GM18868 (cell line): ENCODE measurements around the gene DIAPH2.

Experiments used
- ATAC-seq: cut with Tn5 transposase; IDR thresholded peaks from one replicate; pipeline ENCODE4 v1.9.1; 2021; ENCODE audit warnings: mild to moderate bottlenecking, moderate library complexity; ENCODE audit not compliant: unreplicated experiment

The DIAPH2 gene

GRCh38 chrX:96929036-96929435, 244.4 kb downstream of the DIAPH2 start:
- no peak for ATAC-seq

- no peak for ATAC-seq
These were observed 273.1 kb downstream of the DIAPH2 start for GRCh38 chrX:96957718-96958117.

GRCh38 chrX:96971812-96972211, 287.2 kb downstream of the DIAPH2 start:
- ATAC-seq = no peak

GRCh38 chrX:96978906-96979305, 294.3 kb downstream of the DIAPH2 start:
- no peak for ATAC-seq

GRCh38 chrX:96979766-96980165, 295.1 kb downstream of the DIAPH2 start:
- ATAC-seq = no peak

- ATAC-seq = no peak
These were observed 297.5 kb downstream of the DIAPH2 start for GRCh38 chrX:96982161-96982560.

GRCh38 chrX:96984538-96984937, 299.9 kb downstream of the DIAPH2 start:
- ATAC-seq = no peak

- no peak for ATAC-seq
These were observed 300.4 kb downstream of the DIAPH2 start for GRCh38 chrX:96985046-96985445.

GRCh38 chrX:96987228-96987627, 302.6 kb downstream of the DIAPH2 start:
- ATAC-seq = no peak

GRCh38 chrX:96989830-96990571, 305.4 kb downstream of the DIAPH2 start:
- ATAC-seq = no peak

- no peak for ATAC-seq
These were observed 309.5 kb downstream of the DIAPH2 start for GRCh38 chrX:96994093-96994492.

GRCh38 chrX:96997196-96997595, 312.6 kb downstream of the DIAPH2 start:
- no peak for ATAC-seq

- no peak for ATAC-seq
These were observed 316.2 kb downstream of the DIAPH2 start for GRCh38 chrX:97000682-97001368.

GRCh38 chrX:97006167-97006566, 321.5 kb downstream of the DIAPH2 start:
- ATAC-seq = no peak

- no peak for ATAC-seq
These were observed 324.7 kb downstream of the DIAPH2 start for GRCh38 chrX:97009391-97009790.

GRCh38 chrX:97011540-97011939, 326.9 kb downstream of the DIAPH2 start:
- no peak for ATAC-seq

GRCh38 chrX:97016106-97016505, 331.5 kb downstream of the DIAPH2 start:
- ATAC-seq = no peak

- ATAC-seq = no peak
These were observed 337.0 kb downstream of the DIAPH2 start for GRCh38 chrX:97021680-97022079.

- ATAC-seq = no peak
These were observed 341.8 kb downstream of the DIAPH2 start for GRCh38 chrX:97026406-97026805.

GRCh38 chrX:97027384-97027922, 342.8 kb downstream of the DIAPH2 start:
- ATAC-seq = no peak

- ATAC-seq = peak; percentile 92
These were observed 345.8 kb downstream of the DIAPH2 start for GRCh38 chrX:97030463-97030862.

GRCh38 chrX:97030947-97031346, 346.3 kb downstream of the DIAPH2 start:
- ATAC-seq = peak; percentile 58
